ENCODE measurements around the gene ULK4.

ULK4 gene

DNA sequence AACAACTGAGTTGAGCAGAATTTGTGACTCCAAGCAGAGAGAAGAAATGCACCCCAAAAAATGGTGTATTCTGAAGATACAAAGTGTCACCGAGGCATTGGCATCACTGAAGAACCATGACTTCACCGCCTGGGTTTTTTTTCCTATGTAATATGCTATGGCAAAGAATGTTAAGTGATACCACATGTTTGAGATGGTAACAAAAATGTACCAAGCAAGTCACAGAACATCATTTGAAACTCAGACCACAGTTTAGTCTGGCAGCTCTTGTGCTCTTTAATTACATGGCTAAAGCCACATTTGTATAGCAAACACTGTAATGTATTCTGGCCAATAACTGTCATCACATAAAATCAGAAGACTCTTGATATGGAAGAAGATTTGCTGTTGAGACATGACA, 323.5 kb downstream of the ULK4 start:
- no peak for DNase-seq (ENCODE audit: low spot score)

- DNase-seq (ENCODE audit: low spot score) = no peak
These were observed 329.2 kb downstream of the ULK4 start for GRCh38 chr3:41632700-41633099.

GRCh38 chr3:41630708-41631107, 331.2 kb downstream of the ULK4 start:
- DNase-seq (ENCODE audit: low spot score) = no peak

- no peak for DNase-seq (ENCODE audit: low spot score)
These were observed 331.9 kb downstream of the ULK4 start for GRCh38 chr3:41629986-41630385.

DNA sequence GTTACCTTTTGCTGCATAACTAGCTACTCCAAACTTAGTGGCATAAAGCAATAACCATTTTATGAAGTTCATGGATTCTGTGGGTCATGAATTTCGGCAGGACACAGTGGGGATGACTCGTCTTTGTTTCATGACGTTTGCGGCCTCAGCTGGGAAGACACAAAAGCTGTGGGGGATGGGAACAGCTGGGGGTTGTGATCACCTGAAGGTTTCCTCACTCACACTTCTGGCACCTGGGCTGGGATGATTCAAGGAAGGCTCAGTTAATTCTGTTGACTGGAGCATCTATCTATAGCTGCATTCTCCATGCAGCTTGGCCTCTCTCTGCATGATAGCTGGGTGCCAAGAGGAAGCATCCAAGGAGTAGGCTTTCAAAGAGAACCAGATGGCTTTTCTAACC, 332.8 kb downstream of the ULK4 start:
- no peak for DNase-seq (ENCODE audit: low spot score)

DNA sequence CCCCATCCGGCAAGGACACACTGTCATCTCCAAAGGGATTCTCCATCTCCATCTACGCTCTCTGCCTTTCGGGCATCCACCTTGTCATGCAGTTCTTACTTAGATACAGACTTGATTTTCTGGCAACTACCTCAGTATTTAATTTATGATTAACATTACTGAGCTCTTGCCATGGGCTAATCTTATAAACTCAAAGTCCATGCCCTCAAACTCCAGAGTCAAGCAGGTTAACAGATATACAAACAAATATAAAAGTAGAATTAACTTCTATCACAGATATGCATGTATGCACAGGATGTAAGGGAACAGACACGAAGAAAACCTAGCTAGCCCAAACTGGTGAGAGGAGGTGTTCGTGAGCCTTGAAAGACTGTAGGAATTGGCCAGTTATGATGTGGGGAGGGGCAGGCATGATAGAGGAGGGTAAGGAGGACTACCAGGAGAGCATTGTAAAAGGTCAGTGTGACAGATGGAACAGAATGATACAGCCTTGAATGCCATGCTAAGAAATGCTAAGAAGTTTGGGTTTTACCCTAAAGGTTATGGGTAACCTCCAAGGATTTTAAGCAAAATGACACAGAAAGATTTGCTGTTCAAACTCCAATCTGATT, 334.3 kb downstream of the ULK4 start:
- DNase-seq (ENCODE audit: low spot score) = no peak

DNA sequence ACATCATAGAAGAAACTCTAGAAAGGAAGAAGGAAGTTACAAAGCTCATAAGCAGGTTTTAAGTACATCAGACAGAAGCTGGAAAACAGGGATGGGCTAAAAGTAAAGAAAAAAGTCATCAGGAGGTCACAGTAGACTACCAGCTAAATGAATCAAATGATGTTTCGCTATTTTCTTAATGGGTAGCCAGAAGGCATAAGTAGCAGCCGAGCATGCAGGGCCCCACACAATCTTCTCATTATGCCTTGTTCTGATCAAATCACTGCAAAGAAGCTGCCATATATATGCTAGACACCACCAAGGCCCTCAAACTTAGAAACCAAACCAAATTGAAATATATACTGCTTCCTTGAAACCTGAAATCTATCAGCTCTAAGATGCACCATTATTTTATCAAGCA, 349.1 kb downstream of the ULK4 start:
- no peak for DNase-seq (ENCODE audit: low spot score)

GRCh38 chr3:41611008-41611407, 350.9 kb downstream of the ULK4 start:
- no peak for DNase-seq (ENCODE audit: low spot score)

DNA sequence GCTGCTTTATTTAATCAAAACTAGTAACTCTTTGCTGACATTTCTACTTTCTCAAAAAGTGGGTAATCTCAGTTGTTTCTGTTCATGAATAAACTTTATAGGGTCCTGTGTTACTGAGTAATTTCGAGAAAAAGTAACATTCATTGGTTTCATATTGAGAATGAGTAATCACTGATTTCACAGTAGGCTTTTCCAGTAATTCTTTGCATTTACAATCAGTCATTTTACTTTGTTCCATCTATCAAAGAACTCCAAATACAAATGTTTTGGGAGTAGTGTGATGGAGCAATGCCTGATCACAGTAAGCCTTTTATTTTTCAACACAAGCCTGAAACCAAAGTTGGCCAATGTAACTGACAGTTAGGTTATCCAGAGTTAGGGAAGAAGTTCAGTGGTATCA, 353.6 kb downstream of the ULK4 start:
- DNase-seq (ENCODE audit: low spot score) = no peak

DNA sequence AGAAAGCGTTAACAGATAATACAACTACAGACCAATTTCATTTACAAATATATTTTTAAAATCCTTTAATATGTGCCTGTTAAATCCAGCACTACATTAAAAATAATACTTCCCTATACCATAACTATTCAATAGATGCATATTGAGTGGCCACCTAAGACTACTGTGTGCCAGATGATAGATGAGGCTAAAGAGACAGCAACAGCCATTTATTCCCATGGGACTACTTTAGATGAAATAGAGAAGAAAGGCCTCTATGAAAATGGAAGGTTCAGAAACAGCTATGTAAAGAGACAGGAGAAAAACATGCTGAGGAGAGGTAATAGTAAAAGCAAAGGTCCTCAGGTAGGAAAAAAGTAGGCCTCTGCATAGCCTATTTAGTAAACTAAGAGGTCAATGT, 358.1 kb downstream of the ULK4 start:
- DNase-seq (ENCODE audit: low spot score) = no peak

- DNase-seq (ENCODE audit: low spot score) = no peak
These were observed 359.8 kb downstream of the ULK4 start for GRCh38 chr3:41602121-41602520.

DNA sequence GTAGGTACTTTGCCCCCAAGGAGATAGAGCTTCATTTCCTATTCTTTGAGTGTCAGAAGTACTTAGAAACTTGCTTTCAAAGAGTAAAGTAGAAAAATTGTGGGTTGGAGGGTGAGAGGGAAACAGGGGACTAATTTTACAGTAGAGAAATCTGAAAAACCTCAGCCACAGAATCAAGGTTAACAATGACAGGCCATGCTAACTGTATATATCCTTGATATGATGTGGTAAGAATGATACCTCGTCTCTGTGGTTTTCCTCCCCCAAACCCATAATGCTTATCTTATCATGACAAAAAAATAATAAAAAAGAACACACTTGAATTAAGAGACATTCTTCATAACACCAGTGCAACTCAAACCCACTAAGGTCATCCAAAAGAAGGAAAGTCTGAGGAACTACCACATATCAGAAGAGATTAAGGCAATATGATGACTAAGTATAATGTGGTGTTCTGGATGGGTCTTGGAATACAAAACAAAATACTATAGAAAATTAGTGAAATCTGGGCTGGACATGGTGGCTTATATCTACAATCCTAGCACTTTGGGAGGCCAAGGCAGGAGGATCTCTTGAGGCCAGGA, 360.4 kb downstream of the ULK4 start:
- DNase-seq (ENCODE audit: low spot score) = no peak

DNA sequence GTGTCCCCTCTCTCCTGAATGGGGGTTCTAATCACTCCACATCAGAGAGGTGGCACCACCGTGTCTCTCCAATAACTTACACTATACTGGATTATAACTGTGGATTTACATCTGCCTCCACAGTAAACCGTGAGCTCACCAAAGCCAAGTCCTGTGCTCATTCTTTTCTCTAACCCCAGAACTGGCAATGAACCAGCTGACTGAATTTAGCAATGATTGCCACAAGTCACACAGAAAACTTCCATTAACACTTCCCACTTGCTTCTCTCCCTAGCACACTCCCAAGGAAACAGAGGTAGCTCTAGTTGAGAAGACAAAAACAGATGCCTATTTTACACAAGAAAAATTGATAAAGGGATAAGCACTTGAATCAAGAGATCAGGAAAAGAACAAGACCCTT, 361.3 kb downstream of the ULK4 start:
- no peak for DNase-seq (ENCODE audit: low spot score)

DNA sequence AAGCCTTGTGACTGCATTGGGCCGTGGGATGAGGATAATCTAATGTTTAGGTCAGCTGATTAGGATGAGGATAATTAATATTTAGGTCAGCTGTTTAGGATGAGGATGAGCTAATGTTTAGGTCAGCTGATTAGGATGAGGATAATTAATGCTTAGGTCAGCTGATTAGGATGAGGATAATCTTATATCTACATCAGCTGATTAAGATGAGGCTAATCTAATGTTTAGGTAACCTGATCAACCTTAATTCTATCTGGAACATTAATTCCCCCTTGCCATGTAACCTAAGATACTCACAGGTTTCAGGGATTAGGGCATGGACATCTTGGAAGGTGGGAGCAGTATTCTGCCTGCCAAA, 362.8 kb downstream of the ULK4 start:
- DNase-seq (ENCODE audit: low spot score) = no peak

GRCh38 chr3:41598402-41599126, 363.3 kb downstream of the ULK4 start:
- DNase-seq (ENCODE audit: low spot score) = no peak

DNA sequence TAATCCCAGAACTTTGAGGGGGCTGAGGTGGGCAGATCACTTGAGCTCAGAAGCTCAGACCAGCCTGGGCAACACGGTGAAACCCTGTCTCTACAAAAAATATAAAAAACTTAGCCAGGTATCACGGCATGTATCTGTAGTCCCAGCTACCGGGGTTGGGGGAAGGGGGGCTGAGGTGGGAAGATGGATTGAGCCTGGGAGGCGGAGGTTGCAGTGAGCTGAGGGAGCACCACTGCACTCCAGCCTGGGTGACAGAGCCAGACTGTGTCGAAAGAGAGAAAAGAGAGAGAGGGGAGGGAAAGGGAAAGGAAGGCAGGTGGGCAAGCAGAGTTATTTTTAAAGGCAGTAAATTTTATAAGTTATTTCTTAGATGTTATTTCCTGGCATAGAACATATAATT, 368.1 kb downstream of the ULK4 start:
- no peak for DNase-seq (ENCODE audit: low spot score)

GRCh38 chr3:41592753-41593510, 369.0 kb downstream of the ULK4 start:
- no peak for DNase-seq (ENCODE audit: low spot score)

DNA sequence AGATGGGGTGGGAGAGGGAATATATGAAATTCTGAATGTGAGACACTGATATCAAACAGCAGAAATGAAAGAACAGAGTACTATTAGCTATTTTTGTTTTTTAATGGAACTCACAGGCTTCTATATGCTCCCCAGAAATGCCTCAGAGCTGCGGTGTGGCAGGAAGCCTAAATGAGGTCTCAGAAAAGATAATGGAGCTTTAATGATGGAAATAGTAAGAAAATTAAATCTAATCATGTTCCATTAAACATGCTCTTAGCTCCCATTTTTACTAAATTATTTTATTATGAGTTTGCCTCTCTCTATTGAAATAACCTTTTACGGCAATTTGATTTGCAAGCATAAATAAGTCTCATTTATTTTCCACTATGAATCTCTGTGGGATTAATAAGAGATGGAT, 378.9 kb downstream of the ULK4 start:
- DNase-seq (ENCODE audit: low spot score) = no peak

GRCh38 chr3:41581700-41582099, 380.2 kb downstream of the ULK4 start:
- DNase-seq (ENCODE audit: low spot score) = no peak

- DNase-seq (ENCODE audit: low spot score) = no peak
These were observed 381.5 kb downstream of the ULK4 start for GRCh38 chr3:41580274-41580959.

- DNase-seq (ENCODE audit: low spot score) = no peak
These were observed 382.0 kb downstream of the ULK4 start for GRCh38 chr3:41579861-41580260.

- no peak for DNase-seq (ENCODE audit: low spot score)
These were observed 383.1 kb downstream of the ULK4 start for GRCh38 chr3:41578798-41579197.

- no peak for DNase-seq (ENCODE audit: low spot score)
These were observed 386.2 kb downstream of the ULK4 start for GRCh38 chr3:41575724-41576123.

All from hematopoietic multipotent progenitor cell treated with erythropoietin and hydrocortisone succinate and interleukin-3 and kit ligand, for 15 days (in vitro differentiated cells).